WERI-Rb-1 (cell line): Measurements from ENCODE around the gene SHISAL1.
A peak's percentile ranks its signal among the peaks of the same experiment; 100 is the strongest.

Experiments
- DNase-seq: peaks from one replicate; pipeline ENCODE4 v3.0.0-alpha.2; 2020
- H3K27ac ChIP-seq: fragments of 250-450 bp; sonication (Bioruptor Pico); 2 replicates; pipeline ENCODE4 v1.5.1; 2020; ENCODE audit warnings: mild to moderate bottlenecking, moderate library complexity
- H3K27me3 ChIP-seq: fragments of 250-450 bp; sonication (Bioruptor Pico); 2 replicates; pipeline ENCODE4 v1.5.1; 2021; ENCODE audit warnings: mild to moderate bottlenecking, low read depth, moderate library complexity; ENCODE audit not compliant: insufficient read depth, severe bottlenecking
- H3K36me3 ChIP-seq: fragments of 250-450 bp; sonication (Bioruptor Pico); 2 replicates; pipeline ENCODE4 v1.5.1; 2020; ENCODE audit warnings: mild to moderate bottlenecking, moderate library complexity
- H3K4me3 ChIP-seq: 2 replicates; pipeline ENCODE4 v1.5.1; 2011; ENCODE audit warnings: low read depth, mild to moderate bottlenecking, control low read depth, low read length
- H3K9me3 ChIP-seq: fragments of 250-450 bp; sonication (Bioruptor Pico); 2 replicates; pipeline ENCODE4 v1.5.1; 2021; ENCODE audit warnings: mild to moderate bottlenecking, moderate library complexity; ENCODE audit not compliant: severe bottlenecking
- CTCF ChIP-seq: IDR thresholded peaks from 2 replicates; pipeline ENCODE4 v1.5.1; 2011; ENCODE audit warnings: low read depth, mild to moderate bottlenecking, control low read depth, inconsistent platforms, low read length

The SHISAL1 gene

DNA sequence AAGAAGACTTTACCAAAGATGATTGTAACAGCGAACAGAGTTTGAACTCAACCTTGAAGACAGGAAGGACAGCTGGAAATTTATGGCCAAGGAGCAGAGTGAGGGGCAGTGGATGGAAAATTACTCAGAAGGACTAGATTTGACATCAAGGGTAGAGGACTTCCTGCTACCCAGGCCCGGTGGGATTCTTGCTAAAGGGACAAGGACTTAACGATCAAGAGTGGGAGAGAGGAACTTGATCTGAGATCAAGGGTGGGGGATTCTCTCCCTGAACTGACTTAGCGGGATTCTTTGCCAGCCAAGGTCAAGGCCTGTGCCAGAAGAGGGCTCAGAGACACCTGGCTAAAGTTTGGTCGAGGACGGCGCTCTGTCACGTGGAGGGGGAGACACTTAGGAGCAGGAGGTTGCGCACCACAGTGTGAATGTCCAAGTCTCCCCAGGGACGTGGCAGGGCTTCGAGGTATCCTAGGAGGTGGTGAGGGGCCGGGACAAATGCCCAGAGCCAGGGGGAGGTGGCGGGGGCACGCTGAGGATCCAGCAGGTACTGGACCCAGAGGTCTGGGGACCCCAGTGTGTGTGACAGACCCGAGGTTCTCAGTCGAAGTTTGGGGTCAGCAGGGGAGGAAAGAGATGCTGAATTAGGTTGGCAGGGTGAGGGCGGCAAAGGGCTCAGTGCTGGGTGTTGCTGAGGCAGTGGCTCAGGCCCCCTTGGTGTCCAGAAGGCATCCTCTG, 46.1 kb upstream of the SHISAL1 start:
- no peaks in the 10 kb centered on the region for H3K27me3 ChIP-seq
- H3K4me3 ChIP-seq: no peak overlapping the region
- TF ChIP-seq CTCF: no peak
- no peak for DNase-seq
- no peaks in the 10 kb centered on the region for H3K36me3 ChIP-seq
- no peak overlapping the region for H3K27ac ChIP-seq
- no peaks in the 10 kb centered on the region for H3K9me3 ChIP-seq

DNA sequence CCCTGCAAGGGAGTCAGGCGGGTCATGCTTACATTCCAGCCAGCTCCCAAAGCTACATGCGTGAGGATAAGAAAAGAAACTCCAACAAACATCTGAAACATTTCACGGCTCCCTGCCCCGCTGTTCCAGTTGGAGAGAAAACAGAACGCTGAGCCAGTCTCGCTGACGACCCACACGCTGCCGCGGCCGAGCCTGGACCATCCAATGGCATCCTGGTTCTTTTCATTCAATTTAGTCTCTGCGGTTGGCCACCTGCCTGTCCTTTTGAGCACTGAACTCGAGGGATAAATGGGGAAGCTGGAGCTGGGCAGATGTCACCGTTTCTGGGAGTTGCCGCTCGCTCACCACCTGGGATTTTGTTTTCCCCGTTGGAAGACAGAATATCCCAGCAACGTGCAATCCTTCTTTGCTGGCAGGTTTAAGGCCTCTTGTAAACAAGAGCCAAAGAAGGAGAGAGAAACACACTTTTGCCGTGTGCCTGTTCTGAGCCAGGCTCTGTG, 45.3 kb upstream of the SHISAL1 start:
- Histone ChIP-seq H3K27ac (peak overlapping the region; percentile 25; the same call in 1 of the 2 replicates), H3K4me3 (no peak overlapping the region), H3K9me3 (no peaks in the 10 kb centered on the region), H3K27me3 (no peaks in the 10 kb centered on the region), H3K36me3 (no peaks in the 10 kb centered on the region)
- no peak for DNase-seq
- no peak for TF ChIP-seq CTCF

DNA sequence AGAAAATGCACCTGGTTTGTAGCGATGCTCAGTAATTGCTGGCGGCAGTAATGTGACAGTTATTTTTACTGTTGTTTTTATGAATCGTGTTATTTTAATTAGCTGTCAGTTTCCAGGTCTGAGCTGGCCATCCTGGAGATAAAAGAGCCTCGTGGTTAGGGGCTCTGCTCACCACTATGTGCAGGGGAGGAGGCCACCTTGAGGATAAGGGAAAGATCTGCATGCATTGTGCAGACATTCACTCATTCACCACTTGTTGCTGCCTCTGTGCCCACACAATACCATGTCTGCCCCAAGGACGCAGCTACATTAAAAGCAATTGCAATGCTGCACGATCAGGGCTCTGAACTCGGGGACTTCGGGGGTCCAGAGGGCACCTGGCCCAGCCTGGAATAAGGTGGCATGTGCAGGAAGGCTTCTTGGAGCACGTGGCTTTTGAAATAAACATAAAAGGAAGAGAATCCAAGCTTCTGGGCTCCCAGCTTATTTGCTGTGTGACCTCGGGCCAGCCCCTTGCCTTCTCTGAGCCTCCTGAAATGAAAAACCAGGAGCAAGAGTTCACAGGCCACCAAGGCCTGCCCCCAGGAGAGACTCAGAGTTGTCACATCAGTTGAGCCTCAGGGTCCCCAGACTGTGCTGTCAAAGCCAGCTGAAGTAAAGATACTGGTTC, 44.7 kb upstream of the SHISAL1 start:
- no peak overlapping the region for H3K4me3 ChIP-seq
- H3K9me3 ChIP-seq: no peaks in the 10 kb centered on the region
- 0 out of 2 replicates have a peak overlapping the region, but pooled peaks have one; percentile 25 for H3K27ac ChIP-seq
- no peaks in the 10 kb centered on the region for H3K36me3 ChIP-seq
- H3K27me3 ChIP-seq: no peaks in the 10 kb centered on the region
- TF ChIP-seq CTCF: peak; percentile 56
- DNase-seq: peak; percentile 37

DNA sequence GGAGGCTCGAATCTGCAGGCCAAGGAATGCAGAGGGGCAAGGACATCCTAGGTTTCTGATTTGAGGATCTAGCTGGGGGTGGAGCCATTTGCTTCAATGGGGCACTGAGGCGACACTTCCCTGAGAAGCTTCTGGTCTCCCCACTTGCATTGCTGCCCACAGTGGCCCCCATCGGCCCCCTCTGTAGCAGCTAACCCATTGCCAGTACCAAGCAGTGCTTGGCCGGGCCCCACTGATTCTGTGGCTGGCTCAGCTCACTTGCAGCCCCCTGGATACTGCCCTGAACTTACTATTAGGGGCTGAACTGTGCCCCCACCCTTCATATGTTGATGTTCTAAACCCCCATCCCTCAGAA, 42.9 kb upstream of the SHISAL1 start:
- no peak for DNase-seq
- Histone ChIP-seq H3K36me3 (no peaks in the 10 kb centered on the region), H3K9me3 (no peaks in the 10 kb centered on the region), H3K4me3 (no peak overlapping the region), H3K27me3 (no peaks in the 10 kb centered on the region), H3K27ac (no peak overlapping the region)
- no peak for TF ChIP-seq CTCF

GRCh38 chr22:44354288-44354687, 41.5 kb upstream of the SHISAL1 start:
- no peak overlapping the region for H3K4me3 ChIP-seq
- no peaks in the 10 kb centered on the region for H3K27me3 ChIP-seq
- H3K36me3 ChIP-seq: no peaks in the 10 kb centered on the region
- no peak for TF ChIP-seq CTCF
- no peak overlapping the region for H3K27ac ChIP-seq
- H3K9me3 ChIP-seq: no peaks in the 10 kb centered on the region
- DNase-seq: no peak
